HepG2 (cell line): ENCODE results near the gene MARCHF2. TPM values are rescaled to one million over a fixed set of nuclear protein-coding genes. Genes with fewer than 3 reads are reported as not detected.

Experiments
- EZH2 ChIP-seq: conservative IDR thresholded peaks from 2 replicates; pipeline ENCODE4 v1.6.1; 2012; ENCODE audit warnings: mild to moderate bottlenecking, low read depth, low read length, moderate library complexity
- GTF3A ChIP-seq: sonication (generic); formaldehyde crosslinking; conservative IDR thresholded peaks from 2 replicates; pipeline ENCODE4 v1.4.0; 2020; ENCODE audit warnings: mild to moderate bottlenecking, missing genetic modification reagents
- MEIS1 ChIP-seq: sonication (generic); formaldehyde crosslinking; IDR thresholded peaks from 2 replicates; pipeline ENCODE4 v1.9.0; 2021; ENCODE audit warnings: mild to moderate bottlenecking, missing genetic modification reagents, moderate library complexity, borderline replicate concordance
- SOX6 ChIP-seq, 2 experiments: fragments of 450-650 bp in 1 of 2; sonication (generic) in 1 of 2; formaldehyde crosslinking in 1 of 2; IDR thresholded peaks; 2 replicates each; pipeline versions ENCODE4 v1.4.0 to v1.6.1; 2017 to 2020; ENCODE audit warnings: antibody characterized with exemption in 1 of 2, mild to moderate bottlenecking in 1 of 2, missing genetic modification reagents in 1 of 2
- TFDP1 ChIP-seq: IDR thresholded peaks from 2 replicates; pipeline ENCODE4 v1.6.1; 2016; ENCODE audit warnings: missing compliant biosample characterization, missing genetic modification reagents, borderline replicate concordance
- XRCC5 ChIP-seq: fragments of 200-400 bp; formaldehyde crosslinking; optimal IDR thresholded peaks from 2 replicates; pipeline ENCODE3; 2017; ENCODE audit warnings: mild to moderate bottlenecking, low read length
- ZNF142 ChIP-seq: sonication (generic); formaldehyde crosslinking; IDR thresholded peaks from 2 replicates; pipeline ENCODE4 v1.4.0; 2020; ENCODE audit warnings: missing genetic modification reagents
- ZNF232 ChIP-seq: sonication (generic); formaldehyde crosslinking; IDR thresholded peaks from 2 replicates; pipeline ENCODE4 v1.4.0; 2020; ENCODE audit warnings: missing genetic modification reagents, borderline replicate concordance
- ZNF441 ChIP-seq: sonication (generic); formaldehyde crosslinking; IDR thresholded peaks from 2 replicates; pipeline ENCODE4 v1.7.0; 2021; ENCODE audit warnings: missing genetic modification reagents, borderline replicate concordance
- ZNF501 ChIP-seq: sonication (generic); formaldehyde crosslinking; IDR thresholded peaks from 2 replicates; pipeline ENCODE4 v1.5.1; 2020; ENCODE audit warnings: mild to moderate bottlenecking, moderate library complexity, missing genetic modification reagents
- ZNF563 ChIP-seq: sonication (generic); formaldehyde crosslinking; IDR thresholded peaks from 2 replicates; pipeline ENCODE4 v1.8.0; 2022; ENCODE audit warnings: mild to moderate bottlenecking, moderate library complexity, missing genetic modification reagents
- ZNF652 ChIP-seq: IDR thresholded peaks from 2 replicates; pipeline ENCODE4 v1.6.1; 2016; ENCODE audit warnings: low read depth, borderline replicate concordance
- ZNF710 ChIP-seq: sonication (generic); formaldehyde crosslinking; IDR thresholded peaks from 2 replicates; pipeline ENCODE4 v1.5.0; 2020; ENCODE audit warnings: mild to moderate bottlenecking, missing genetic modification reagents, borderline replicate concordance
- ZNF788 ChIP-seq: sonication (generic); formaldehyde crosslinking; IDR thresholded peaks from 2 replicates; pipeline ENCODE4 v1.5.0; 2020; ENCODE audit warnings: mild to moderate bottlenecking, missing genetic modification reagents, borderline replicate concordance
- ZNF800 ChIP-seq: sonication (generic); formaldehyde crosslinking; IDR thresholded peaks from 2 replicates; pipeline ENCODE4 v1.4.0; 2020; ENCODE audit warnings: missing genetic modification reagents
- polyA plus RNA-seq, 8 experiments: library from polyadenylated mRNA; depleted of rRNA in 3 of 8; stranded (reverse) in 7 of 8; unstranded in 1 of 8; fragments of >200 nt; fragmentation: Illumina TruSeq in 4 of 8; extraction: Trizol in 4 of 8; gene quantifications; 2 replicates each; pipeline versions ENCODE4 v1.2.1 to v1.2.3, GENCODE V29; 2011 to 2016; ENCODE audit warnings: low read depth in 4 of 8, missing spikeins in 1 of 8, mixed read lengths in 1 of 8; ENCODE audit not compliant: insufficient read depth in 1 of 8
- total RNA-seq, 5 experiments: library from RNA; depleted of rRNA; stranded (reverse); fragments of >200 nt; fragmentation: Illumina TruSeq; extraction: Trizol; gene quantifications; 2 replicates each; pipeline ENCODE4 v1.2.3, GENCODE V29; 2016; ENCODE audit warnings: low read depth in 1 of 5

Gene MARCHF2
- total and polyA plus RNA-seq, 2 of the 13 experiments (the other 11 are each of a cell fraction or from before 2014, with no cell fraction given) = 12.7 to 13.0 TPM

GRCh38 chr19:8421484-8422461, 8.7 kb downstream of the MARCHF2 start (continued):
- TF ChIP-seq ZNF563 (CRISPR knock-in tag) (0 out of 2 replicates have a peak, but pooled peaks have one; percentile 20), TFDP1 (no peak), MEIS1 (peak; percentile 57; the same call in 1 of the 2 replicates), EZH2 (no peak), SOX6 (IDR thresholded peaks at IDR 0.05) (no peak), SOX6 (CRISPR knock-in tag; IDR thresholded peaks at IDR 0.05) (peak; percentile 60; the same call in 1 of the 2 replicates), ZNF788 (CRISPR knock-in tag) (peak; percentile 43; the same call in 1 of the 2 replicates), ZNF232 (peak; percentile 62; the same call in 1 of the 2 replicates), ZNF501 (CRISPR knock-in tag) (peak; percentile 55; the same call in 1 of the 2 replicates), ZNF652 (CRISPR knock-in tag) (no peak), GTF3A (CRISPR knock-in tag) (peak; percentile 78; the same call in 1 of the 2 replicates), ZNF441 (CRISPR knock-in tag) (no peak), ZNF800 (CRISPR knock-in tag) (peak; percentile 19; the same call in 1 of the 2 replicates), XRCC5 (peak; percentile 38), ZNF142 (CRISPR knock-in tag) (0 out of 2 replicates have a peak, but pooled peaks have one; percentile 26), ZNF710 (CRISPR knock-in tag) (0 out of 2 replicates have a peak, but pooled peaks have one; percentile 22)
